Body of pancreas (tissue), 4 donors: ENCODE results near the gene ARG2. TPM values are rescaled to one million over a fixed set of nuclear protein-coding genes. Genes with fewer than 3 reads are reported as not detected.

Experiments used
- ATAC-seq: fragments of 150-250 bp; one replicate; pipeline ENCODE4 v1.9.1; 2016
- DNase-seq, 4 donors: peaks; one replicate each; pipeline ENCODE4 v3.0.0-alpha.2; 2019
- H3K27ac ChIP-seq, 4 donors: fragments of 200-600 bp; sonication (generic); 1 replicate in 3 of 4; 2 replicates in 1 of 4; pipeline versions ENCODE4 v1.5.1 to v1.6.1; 2016 to 2019; ENCODE audit warnings: mild to moderate bottlenecking in 1 of 4, mixed read lengths in 1 of 4, moderate library complexity in 1 of 4
- H3K27me3 ChIP-seq, 2 donors: fragments of 200-600 bp; sonication (generic); one replicate each; pipeline ENCODE4 v1.6.0; 2016; ENCODE audit warnings: mild to moderate bottlenecking in 1 of 2
- H3K36me3 ChIP-seq, 2 donors: fragments of 200-600 bp; sonication (generic); replicated peaks in 1 of 2; 2 replicates each; pipeline ENCODE4 v1.5.1; 2016; ENCODE audit warnings: low read depth in 2 of 2; ENCODE audit not compliant: insufficient read depth in 1 of 2
- H3K4me1 ChIP-seq: fragments of 200-600 bp; sonication (generic); one replicate; pipeline ENCODE4 v1.6.0; 2016
- H3K4me3 ChIP-seq, 2 donors: fragments of 200-600 bp; sonication (generic); 1 replicate in 1 of 2; 2 replicates in 1 of 2; pipeline ENCODE4 v1.5.1; 2016 to 2019
- H3K9me3 ChIP-seq, 3 donors: fragments of 200-600 bp; sonication (generic); 1 replicate in 2 of 3; 2 replicates in 1 of 3; pipeline ENCODE4 v1.5.1; 2016
- CTCF ChIP-seq, 7 experiments: fragments of 450-650 bp in 4 of 7; fragments of 200-600 bp in 3 of 7; sonication (generic) in 3 of 7; IDR thresholded peaks; one replicate each; pipeline ENCODE4 v1.5.1; 2016 to 2019; ENCODE audit warnings: antibody characterized with exemption in 7 of 7
- POLR2A ChIP-seq, 3 donors: fragments of 450-650 bp; IDR thresholded peaks; one replicate each; pipeline ENCODE4 v1.6.1; 2016; ENCODE audit warnings: antibody characterized with exemption in 3 of 3, mild to moderate bottlenecking in 2 of 3
- WGBS, 2 donors: methylation state at CpG; one replicate each; pipeline ENCODE4 v1.1.5; 2017; 5-methylcytosine and 5-hydroxymethylcytosine counted together
- intact Hi-C: fragments of 100-400 bp; cut with DNase I; formaldehyde crosslinking; loops from one replicate; pipeline ENCODE4 v1.15.1; 2023
- total RNA-seq, 2 donors: library from RNA; depleted of rRNA; stranded (reverse); fragments of >200 nt; gene quantifications; one replicate each; pipeline ENCODE4 v1.1.0, GENCODE V29; 2016

ARG2 gene
- total RNA-seq, 2 donors from 2014 or later = 3.6 to 4.6 TPM

GRCh38 chr14:67641902-67642749 is 22.4 kb downstream of the ARG2 start:
- Histone ChIP-seq H3K36me3 (no peaks in the 10 kb centered on the region), H3K27me3 (no peaks in the 10 kb centered on the region), H3K9me3 (no peaks in the 10 kb centered on the region), H3K27ac (no peak overlapping the region), H3K4me1 (peaks cover 7% of the 10 kb centered on the region), H3K4me3 (no peak overlapping the region)
- TF ChIP-seq POLR2A (IDR thresholded peaks at IDR 0.05) (no peak), CTCF (IDR thresholded peaks at IDR 0.05) (no peak)
- DNase-seq (no peak), ATAC-seq (no peak)
- intact Hi-C loops = no loop called here
- WGBS, 2 donors = 61 to 78% methylated on average over 5 of the region's 5 CpGs

- peaks cover 7% of the 10 kb centered on the region for H3K4me1 ChIP-seq
- WGBS, 2 donors = 73 to 91% methylated on average over 1 of the region's 1 CpG
- H3K27ac ChIP-seq = no peak overlapping the region
- H3K9me3 ChIP-seq = no peaks in the 10 kb centered on the region
- H3K4me3 ChIP-seq = no peak overlapping the region
- TF ChIP-seq CTCF (IDR thresholded peaks at IDR 0.05) (no peak), POLR2A (IDR thresholded peaks at IDR 0.05) (no peak)
- no peak for ATAC-seq
- H3K27me3 ChIP-seq = no peaks in the 10 kb centered on the region
- H3K36me3 ChIP-seq = no peaks in the 10 kb centered on the region
- DNase-seq = no peak
- intact Hi-C loops = no loop called here
These were observed 24.0 kb downstream of the ARG2 start for GRCh38 chr14:67643713-67644112.

- peaks cover 7% of the 10 kb centered on the region for H3K4me1 ChIP-seq
- ATAC-seq (no peak), DNase-seq (no peak)
- peaks cover 0 to 2% of the 10 kb centered on the region in 2 donors for H3K36me3 ChIP-seq
- H3K27ac ChIP-seq = no peak overlapping the region
- H3K27me3 ChIP-seq = no peaks in the 10 kb centered on the region
- H3K4me3 ChIP-seq = no peak overlapping the region
- TF ChIP-seq CTCF (IDR thresholded peaks at IDR 0.05) (no peak), POLR2A (IDR thresholded peaks at IDR 0.05) (no peak)
- no peaks in the 10 kb centered on the region for H3K9me3 ChIP-seq
- intact Hi-C loops = no loop called here
- 83% methylated on average over 2 of the region's 2 CpGs for WGBS, 2 donors
These were observed 24.7 kb downstream of the ARG2 start for GRCh38 chr14:67644428-67644827.

- Histone ChIP-seq H3K36me3 (peaks cover 0 to 5% of the 10 kb centered on the region in 2 donors), H3K27me3 (no peaks in the 10 kb centered on the region), H3K4me3 (no peak overlapping the region), H3K27ac (peak overlapping the region in 3 of 4 donors; percentile 7 to 30 (median 27)), H3K9me3 (no peaks in the 10 kb centered on the region), H3K4me1 (peaks cover 7% of the 10 kb centered on the region)
- intact Hi-C loops = no loop called here
- TF ChIP-seq CTCF (IDR thresholded peaks at IDR 0.05) (no peak), POLR2A (IDR thresholded peaks at IDR 0.05) (no peak)
- 26 to 48% methylated on average over 5 of the region's 5 CpGs for WGBS, 2 donors
- ATAC-seq = peak; percentile 66
- DNase-seq = peak; percentile 18 to 50 (median 42)
These were observed 25.7 kb downstream of the ARG2 start for GRCh38 chr14:67645414-67645813.

- Histone ChIP-seq H3K4me1 (peaks cover 7% of the 10 kb centered on the region), H3K27ac (peak overlapping the region in 1 of 4 donors; percentile 27), H3K36me3 (peaks cover 0 to 10% of the 10 kb centered on the region in 2 donors), H3K27me3 (no peaks in the 10 kb centered on the region), H3K4me3 (no peak overlapping the region), H3K9me3 (no peaks in the 10 kb centered on the region)
- WGBS, 2 donors = 69 to 70% methylated on average over 3 of the region's 3 CpGs
- ATAC-seq (no peak), DNase-seq (no peak)
- intact Hi-C loops = no loop called here
- TF ChIP-seq CTCF (IDR thresholded peaks at IDR 0.05) (no peak), POLR2A (IDR thresholded peaks at IDR 0.05) (no peak)
These were observed 26.4 kb downstream of the ARG2 start for GRCh38 chr14:67646131-67646530.
